Upper lobe of left lung (tissue), 4 donors: Measurements from ENCODE around the gene SLC17A3.

Experiments
- EP300 ChIP-seq, 4 donors: sonication (generic); formaldehyde crosslinking; IDR thresholded peaks; one replicate each; pipeline ENCODE4 v1.5.1; 2017; ENCODE audit warnings: antibody characterized with exemption in 4 of 4, control low read depth in 2 of 4
- POLR2A ChIP-seq, 4 donors: fragments of 450-650 bp; IDR thresholded peaks; one replicate each; pipeline ENCODE4 v1.5.1; 2016 to 2017; ENCODE audit warnings: antibody characterized with exemption in 4 of 4, mild to moderate bottlenecking in 2 of 4
- TF ChIP-seq, protein P1 (sequence below), 6 experiments: fragments of 450-650 bp in 4 of 6; fragments of 200-600 bp in 2 of 6; sonication (generic) in 2 of 6; IDR thresholded peaks; one replicate each; pipeline ENCODE4 v1.5.1; 2016 to 2019; ENCODE audit warnings: antibody characterized with exemption in 6 of 6

DNA sequence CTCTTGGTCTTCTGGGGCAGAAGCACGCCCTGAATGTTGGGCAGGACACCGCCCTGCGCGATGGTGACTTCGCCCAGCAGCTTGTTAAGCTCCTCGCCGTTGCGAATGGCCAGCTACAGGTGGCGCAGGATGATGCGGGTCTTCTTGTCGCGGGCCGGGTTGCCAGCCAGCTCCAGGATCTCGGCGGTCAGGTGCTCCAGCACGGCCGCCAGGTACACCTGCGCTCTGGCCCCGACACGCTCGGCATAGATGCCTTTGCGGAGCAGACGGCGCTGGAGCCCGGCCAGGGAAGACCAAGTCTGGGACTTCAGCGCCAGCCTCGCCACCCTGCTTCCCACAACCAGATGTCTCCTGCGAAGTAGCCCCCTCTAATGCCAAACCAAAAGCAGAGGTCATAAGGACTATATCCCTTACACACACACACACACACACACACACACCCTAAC, 8.0 kb upstream of the SLC17A3 start:
- TF ChIP-seq EP300 (IDR thresholded peaks at IDR 0.05) (no peak), POLR2A (IDR thresholded peaks at IDR 0.05) (no peak)
- TF ChIP-seq, protein P1, sequence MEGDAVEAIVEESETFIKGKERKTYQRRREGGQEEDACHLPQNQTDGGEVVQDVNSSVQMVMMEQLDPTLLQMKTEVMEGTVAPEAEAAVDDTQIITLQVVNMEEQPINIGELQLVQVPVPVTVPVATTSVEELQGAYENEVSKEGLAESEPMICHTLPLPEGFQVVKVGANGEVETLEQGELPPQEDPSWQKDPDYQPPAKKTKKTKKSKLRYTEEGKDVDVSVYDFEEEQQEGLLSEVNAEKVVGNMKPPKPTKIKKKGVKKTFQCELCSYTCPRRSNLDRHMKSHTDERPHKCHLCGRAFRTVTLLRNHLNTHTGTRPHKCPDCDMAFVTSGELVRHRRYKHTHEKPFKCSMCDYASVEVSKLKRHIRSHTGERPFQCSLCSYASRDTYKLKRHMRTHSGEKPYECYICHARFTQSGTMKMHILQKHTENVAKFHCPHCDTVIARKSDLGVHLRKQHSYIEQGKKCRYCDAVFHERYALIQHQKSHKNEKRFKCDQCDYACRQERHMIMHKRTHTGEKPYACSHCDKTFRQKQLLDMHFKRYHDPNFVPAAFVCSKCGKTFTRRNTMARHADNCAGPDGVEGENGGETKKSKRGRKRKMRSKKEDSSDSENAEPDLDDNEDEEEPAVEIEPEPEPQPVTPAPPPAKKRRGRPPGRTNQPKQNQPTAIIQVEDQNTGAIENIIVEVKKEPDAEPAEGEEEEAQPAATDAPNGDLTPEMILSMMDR (IDR thresholded peaks at IDR 0.05), result no peak
